HG03045 (cell line): ENCODE measurements around the gene L3MBTL1.
A peak's percentile ranks its signal among the peaks of the same experiment; 100 is the strongest.
"Not testable (repeated sequence)": the region's sequence is repeated elsewhere in the genome, so short reads cannot be mapped to it uniquely, and the experiment has no call there.

Experiments
- ATAC-seq: cut with Tn5 transposase; IDR thresholded peaks from one replicate; pipeline ENCODE4 v1.9.1; 2021; ENCODE audit warnings: mild to moderate bottlenecking, moderate library complexity; ENCODE audit not compliant: unreplicated experiment

The L3MBTL1 gene

GRCh38 chr20:43584448-43585136, 77.1 kb downstream of the L3MBTL1 start:
- no peak for ATAC-seq

DNA sequence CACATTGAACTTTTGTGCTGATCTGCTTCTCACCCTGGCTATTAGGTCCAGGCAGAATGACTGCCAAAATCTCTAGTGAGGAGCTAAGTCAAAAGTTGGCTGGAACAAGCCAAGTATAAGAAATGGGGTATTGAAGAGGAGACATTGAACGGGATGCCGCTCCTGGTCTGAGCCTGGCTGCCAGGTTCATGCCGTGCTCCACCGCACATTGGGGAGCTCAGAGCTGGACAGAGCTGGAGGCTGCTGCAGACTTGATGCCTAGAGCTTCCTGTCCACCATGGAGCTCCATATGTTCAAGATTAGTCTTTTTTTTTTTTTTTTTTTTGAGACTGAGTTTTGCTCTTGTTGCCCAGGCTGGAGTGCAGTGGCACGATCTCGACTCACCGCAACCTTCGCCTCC, 79.1 kb downstream of the L3MBTL1 start:
- ATAC-seq, result no peak

DNA sequence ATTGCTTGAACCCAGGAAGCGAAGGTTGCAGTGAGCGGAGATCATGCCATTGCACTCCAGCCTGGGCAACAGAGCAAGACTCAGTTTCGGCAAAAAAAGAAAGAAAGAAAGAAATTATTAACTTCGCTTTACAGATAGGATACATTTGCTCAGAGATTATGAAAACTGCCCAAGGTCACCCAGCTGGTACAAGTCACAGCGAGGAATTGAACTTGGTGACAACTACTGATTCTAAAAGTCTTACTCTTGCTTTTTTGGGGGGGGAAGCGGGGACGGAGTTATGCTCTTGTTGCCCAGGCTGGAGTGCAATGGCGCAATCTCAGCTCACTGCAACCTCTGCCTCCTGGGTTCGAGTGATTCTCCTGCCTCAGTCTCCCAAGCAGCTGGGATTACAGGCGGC, 81.0 kb downstream of the L3MBTL1 start:
- ATAC-seq, result not testable (repeated sequence)

DNA sequence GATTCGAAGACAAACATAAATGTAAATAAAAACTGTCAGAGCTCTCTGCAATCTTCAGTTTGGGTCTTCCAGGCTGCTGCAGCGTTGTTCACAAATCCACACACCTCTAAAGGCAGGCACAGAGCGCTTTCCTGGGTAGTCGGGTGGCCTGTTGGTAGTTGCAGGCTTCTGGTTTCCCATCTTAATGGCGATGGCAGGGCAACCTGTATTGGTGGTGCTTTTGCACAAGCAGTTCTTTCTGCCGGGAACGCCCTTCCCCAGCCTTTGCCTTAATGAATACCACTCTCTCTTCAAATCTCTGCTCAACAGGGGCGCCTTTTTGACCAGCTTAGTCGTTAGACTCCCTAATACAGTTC, 82.5 kb downstream of the L3MBTL1 start:
- ATAC-seq, result no peak

GRCh38 chr20:43590392-43591303, 83.2 kb downstream of the L3MBTL1 start, which contains the start of gene IFT52:
TSS of gene IFT52 (plus strand) at chr20:43590937. CDS start at chr20:43594699, 3,762 bp downstream.
- peak; percentile 99 for ATAC-seq
